ENCODE data around the gene C16orf96.

- TF ChIP-seq ZFP69B (tag by site-specific recombination; IDR thresholded peaks at IDR 0.05) (peak; percentile 99), ZFP3 (tag by site-specific recombination; IDR thresholded peaks at IDR 0.05; ENCODE audit: low read depth) (no peak)
Measured at GRCh38 chr16:4538350-4539235, 17.5 kb upstream of the C16orf96 start, which contains the start of gene CDIP1.

All from HEK293 (cell line).